VCaP (cell line): ENCODE measurements around the gene P2RY2.

ENCODE experiments used
- H3K27ac ChIP-seq: fragments of 450-650 bp; 2 replicates; pipeline ENCODE4 v1.5.1; 2017
- CTCF ChIP-seq: fragments of 450-650 bp; conservative IDR thresholded peaks from 2 replicates; pipeline ENCODE4 v1.5.1; 2017; ENCODE audit warnings: mild to moderate bottlenecking, moderate library complexity

Gene P2RY2

GRCh38 chr11:73263640-73264039 is 45.6 kb downstream of the P2RY2 start:
- no peak for TF ChIP-seq CTCF
- no peak overlapping the region for H3K27ac ChIP-seq

GRCh38 chr11:73265278-73265810 is 47.3 kb downstream of the P2RY2 start:
- no peak for TF ChIP-seq CTCF
- no peak overlapping the region for H3K27ac ChIP-seq

GRCh38 chr11:73265853-73266645 is 48.0 kb downstream of the P2RY2 start:
- no peak for TF ChIP-seq CTCF
- H3K27ac ChIP-seq: no peak overlapping the region

GRCh38 chr11:73266646-73267020 is 48.6 kb downstream of the P2RY2 start:
- H3K27ac ChIP-seq: no peak overlapping the region
- no peak for TF ChIP-seq CTCF

GRCh38 chr11:73267122-73267846 is 49.2 kb downstream of the P2RY2 start:
- no peak for TF ChIP-seq CTCF
- no peak overlapping the region for H3K27ac ChIP-seq

GRCh38 chr11:73267906-73268540 is 49.9 kb downstream of the P2RY2 start:
- H3K27ac ChIP-seq: no peak overlapping the region
- TF ChIP-seq CTCF: no peak

DNA sequence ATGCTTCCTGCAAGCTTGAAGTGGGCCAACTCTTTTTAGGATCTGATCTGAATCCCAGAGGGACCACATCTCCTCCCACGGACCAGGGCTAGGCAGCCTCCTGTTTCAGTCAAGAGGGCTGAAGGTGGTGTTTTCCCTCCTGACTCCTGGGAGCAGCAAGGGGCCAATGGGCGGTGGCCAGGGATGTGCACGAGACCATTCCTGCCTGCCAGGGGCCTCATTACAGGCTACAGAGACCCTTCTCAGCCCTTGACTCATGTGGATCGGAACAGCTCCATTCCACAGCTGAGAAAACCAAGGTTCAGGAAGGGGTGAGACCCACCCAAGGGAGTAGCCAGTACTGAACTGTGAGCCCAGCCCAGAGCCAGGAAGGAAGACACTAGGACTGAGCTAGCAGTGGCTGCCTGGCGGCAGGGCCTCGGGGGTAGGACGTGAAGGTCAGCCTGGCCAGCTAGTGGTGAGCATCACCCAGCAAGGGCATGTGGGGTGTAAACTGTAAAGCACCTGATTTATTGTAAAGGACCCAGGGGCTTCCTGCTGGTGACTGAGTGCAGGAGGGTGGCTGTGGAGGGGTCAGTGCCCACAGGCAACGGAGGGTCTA is 50.7 kb downstream of the P2RY2 start:
- H3K27ac ChIP-seq: peak overlapping the region; percentile 41; the same call in 1 of the 2 replicates
- TF ChIP-seq CTCF: no peak
